LNCaP clone FGC (cell line): ENCODE results near the gene GPSM3.
"Not testable (repeated sequence)": the region's sequence is repeated elsewhere in the genome, so short reads cannot be mapped to it uniquely, and the experiment has no call there.

Source experiments
- DNase-seq: peaks from one replicate; pipeline ENCODE4 v3.0.0-alpha.2; 2011; ENCODE audit warnings: low read depth
- H3K4me3 ChIP-seq: 2 replicates; pipeline ENCODE4 v1.5.1; 2011; ENCODE audit warnings: mild to moderate bottlenecking, low read depth, low read length, control low read depth
- TF ChIP-seq, protein P1 (sequence below): IDR thresholded peaks from 2 replicates; pipeline ENCODE4 v1.5.1; 2012; ENCODE audit warnings: mild to moderate bottlenecking; ENCODE audit not compliant: control insufficient read depth, insufficient read depth; ENCODE audit errors: extremely low read depth

Gene GPSM3

DNA sequence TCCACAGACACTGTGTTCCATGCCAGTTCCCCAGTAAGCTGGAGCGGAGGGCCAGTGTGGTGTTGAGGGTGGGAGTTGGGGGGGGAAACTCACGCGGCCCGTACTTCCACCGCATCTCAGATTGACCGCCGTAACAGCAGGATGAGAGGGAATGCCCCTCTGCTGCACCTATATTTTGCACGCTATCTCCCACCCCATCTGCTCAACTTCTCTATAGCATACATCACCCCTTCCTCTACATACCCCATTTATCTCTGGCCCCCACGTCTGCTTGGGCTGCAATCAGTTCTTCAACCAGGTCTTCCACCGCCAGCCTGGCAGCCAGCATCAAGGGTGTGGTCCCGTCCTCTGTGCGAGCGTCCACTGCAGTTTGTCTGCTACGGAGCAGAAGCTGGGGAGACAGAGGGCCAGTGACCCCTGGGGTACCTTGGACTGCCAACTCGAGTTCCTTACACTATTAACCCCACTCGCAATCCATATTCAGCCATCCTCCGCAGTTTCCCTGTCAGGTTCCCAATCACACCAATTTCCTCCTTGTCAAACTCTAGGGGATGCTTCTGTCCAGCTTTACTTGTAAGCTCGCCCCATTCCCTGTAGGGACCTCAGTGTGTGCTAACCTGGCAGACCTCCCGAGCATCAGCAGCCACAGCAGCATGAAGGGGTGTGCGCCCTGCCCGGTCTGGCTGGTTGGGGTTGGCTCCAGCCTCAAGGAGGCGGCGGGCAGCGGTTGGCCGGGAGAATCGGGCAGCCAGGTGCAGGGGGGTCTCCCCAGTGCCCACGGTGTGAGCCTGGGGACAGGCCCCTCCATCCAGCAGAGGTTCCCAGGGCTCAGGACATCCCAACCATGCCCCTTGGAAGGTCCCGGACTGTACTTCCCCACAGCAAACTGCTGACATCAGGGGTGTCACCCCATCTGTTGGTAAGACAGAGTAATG is 4.5 kb upstream of the GPSM3 start:
- TF ChIP-seq, protein P1, sequence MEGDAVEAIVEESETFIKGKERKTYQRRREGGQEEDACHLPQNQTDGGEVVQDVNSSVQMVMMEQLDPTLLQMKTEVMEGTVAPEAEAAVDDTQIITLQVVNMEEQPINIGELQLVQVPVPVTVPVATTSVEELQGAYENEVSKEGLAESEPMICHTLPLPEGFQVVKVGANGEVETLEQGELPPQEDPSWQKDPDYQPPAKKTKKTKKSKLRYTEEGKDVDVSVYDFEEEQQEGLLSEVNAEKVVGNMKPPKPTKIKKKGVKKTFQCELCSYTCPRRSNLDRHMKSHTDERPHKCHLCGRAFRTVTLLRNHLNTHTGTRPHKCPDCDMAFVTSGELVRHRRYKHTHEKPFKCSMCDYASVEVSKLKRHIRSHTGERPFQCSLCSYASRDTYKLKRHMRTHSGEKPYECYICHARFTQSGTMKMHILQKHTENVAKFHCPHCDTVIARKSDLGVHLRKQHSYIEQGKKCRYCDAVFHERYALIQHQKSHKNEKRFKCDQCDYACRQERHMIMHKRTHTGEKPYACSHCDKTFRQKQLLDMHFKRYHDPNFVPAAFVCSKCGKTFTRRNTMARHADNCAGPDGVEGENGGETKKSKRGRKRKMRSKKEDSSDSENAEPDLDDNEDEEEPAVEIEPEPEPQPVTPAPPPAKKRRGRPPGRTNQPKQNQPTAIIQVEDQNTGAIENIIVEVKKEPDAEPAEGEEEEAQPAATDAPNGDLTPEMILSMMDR = no peak
- H3K4me3 ChIP-seq = peak overlapping the region; percentile 89
- DNase-seq = no peak

DNA sequence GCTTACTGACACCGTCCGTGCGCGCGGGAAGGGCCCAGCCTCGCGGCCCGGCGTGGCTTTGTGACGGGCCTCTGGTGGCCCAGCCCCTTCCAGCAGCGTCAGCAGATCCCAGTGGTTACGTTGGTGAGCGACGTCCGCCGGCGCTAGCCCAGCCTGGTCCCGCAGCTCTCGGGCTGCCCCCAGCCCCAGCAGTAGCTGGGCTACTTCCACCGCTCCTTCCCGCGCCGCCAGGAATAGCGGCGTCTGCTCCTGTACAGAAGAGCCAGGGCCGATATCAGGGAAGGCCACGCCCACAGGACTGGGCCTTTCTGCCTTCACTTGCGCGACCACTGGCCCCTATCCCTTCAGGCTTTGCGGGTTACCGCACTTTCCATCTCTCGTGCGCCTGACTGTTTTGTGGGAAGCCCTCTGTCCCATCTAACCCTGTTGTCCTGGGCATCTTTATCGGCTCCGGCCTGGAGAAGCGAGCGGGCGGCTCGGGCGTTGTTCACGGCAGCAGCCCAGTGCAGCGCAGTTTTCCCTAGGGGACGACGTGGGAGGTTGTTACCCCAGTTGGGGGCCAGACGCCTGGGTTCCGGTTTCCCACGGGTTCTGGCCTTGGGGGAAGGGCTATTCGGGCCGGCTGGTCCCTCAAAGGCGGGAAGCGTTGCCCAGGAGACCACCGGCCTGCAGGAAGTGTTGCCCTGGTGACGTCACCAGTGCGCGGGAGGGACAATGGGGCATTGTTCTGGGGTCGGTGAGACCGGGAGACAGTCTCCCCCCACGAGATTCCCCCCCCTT is 3.6 kb upstream of the GPSM3 start:
- peak overlapping the region; percentile 89 for H3K4me3 ChIP-seq
- DNase-seq = no peak
- TF ChIP-seq, protein P1 = no peak

DNA sequence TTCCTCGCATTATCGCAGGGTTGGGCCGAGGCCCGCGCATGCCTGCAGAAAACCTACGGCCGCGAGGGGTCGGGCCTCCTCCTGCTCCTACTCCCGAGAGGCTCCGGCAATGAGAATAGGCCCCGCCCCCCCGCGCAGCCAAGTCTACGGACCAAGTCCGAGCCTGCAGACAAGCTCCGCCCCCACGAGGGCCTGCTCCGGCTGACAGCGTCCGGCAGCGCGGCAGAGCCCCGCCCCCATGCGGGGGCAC is 3.1 kb upstream of the GPSM3 start:
- H3K4me3 ChIP-seq = peak overlapping the region; percentile 89
- TF ChIP-seq, protein P1 = no peak
- DNase-seq = peak; percentile 97

DNA sequence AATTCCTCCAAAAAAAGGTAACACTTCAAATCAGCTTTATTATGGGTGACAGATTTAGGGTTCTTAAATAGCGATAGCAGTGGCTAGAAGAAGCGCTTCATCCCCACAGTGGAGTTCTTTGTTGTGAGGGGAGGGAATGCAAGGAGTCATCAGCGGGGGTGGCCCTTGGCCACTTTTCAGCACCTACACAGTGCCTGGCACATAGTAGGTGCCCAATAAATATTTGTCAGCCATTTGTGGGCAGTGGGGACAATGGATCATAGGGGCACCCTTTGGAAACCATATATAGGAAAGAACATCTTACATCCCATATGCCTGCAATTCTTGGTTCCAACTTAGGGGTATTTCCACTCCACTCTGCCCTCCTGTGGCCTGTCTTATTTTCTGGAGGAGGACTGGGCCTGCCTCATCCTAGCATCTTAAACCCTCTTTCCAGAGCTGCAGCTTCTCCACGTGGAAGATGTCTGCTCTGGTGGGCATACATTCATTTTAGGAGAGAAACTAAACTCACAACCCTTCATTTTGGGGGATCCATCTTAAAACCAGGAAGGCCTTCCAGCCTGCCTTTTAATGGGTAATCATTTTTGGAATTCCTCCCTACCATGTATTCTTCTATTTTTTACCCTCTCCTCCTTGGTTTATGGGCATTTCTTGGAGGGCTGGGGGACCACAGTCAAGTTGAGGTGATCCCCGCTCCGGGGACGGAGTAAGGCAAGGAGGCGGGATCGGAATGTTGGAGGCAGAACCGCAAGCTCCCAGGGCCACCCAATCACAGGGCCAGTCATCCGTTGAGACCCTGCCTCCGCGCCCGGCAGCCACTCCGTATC is 2.6 kb upstream of the GPSM3 start:
- peak overlapping the region; percentile 67 for H3K4me3 ChIP-seq
- TF ChIP-seq, protein P1 = peak; percentile 63
- DNase-seq = peak; percentile 27

DNA sequence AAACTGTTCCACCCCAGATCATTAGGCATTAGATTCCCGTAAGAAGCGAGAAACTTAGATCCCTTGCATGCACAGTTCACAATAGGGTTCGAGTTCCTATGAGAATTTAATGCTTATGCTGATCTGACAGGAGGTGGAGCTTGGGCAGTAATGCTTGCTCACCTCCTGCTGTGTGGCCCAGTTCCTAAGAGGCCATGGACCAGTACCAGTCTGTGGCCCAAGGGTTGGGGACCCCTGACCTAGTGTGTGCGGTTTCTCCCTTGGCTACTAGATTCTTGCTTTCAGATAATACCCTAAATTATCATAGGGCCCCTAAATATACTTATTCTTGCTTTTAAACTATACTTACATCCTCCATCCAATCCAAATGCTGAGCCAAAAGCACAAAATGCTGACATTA is 1.9 kb upstream of the GPSM3 start:
- DNase-seq = no peak
- no peak overlapping the region for H3K4me3 ChIP-seq
- TF ChIP-seq, protein P1 = no peak

DNA sequence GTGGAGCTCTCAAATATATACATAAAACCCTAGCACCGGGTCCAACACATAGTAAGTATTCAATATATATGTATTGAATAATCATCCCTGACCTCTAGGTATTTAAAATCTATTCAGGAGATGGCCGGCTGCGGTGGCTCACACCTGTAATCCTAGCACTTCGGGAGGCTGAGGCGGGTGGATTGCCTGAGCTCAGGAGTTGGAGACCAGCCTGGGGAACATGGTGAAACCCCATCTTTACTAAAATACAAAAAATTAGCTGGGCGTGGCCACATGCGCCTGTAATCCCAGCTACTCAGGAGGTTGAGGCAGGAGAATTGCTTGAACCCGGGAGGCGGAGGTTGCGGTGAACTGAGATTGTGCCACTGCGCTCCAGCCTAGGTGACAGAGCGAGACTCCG is 653 bp upstream of the GPSM3 start:
- not testable (repeated sequence) for H3K4me3 ChIP-seq, DNase-seq
